ENCODE measurements around the gene TSHR.

DNA sequence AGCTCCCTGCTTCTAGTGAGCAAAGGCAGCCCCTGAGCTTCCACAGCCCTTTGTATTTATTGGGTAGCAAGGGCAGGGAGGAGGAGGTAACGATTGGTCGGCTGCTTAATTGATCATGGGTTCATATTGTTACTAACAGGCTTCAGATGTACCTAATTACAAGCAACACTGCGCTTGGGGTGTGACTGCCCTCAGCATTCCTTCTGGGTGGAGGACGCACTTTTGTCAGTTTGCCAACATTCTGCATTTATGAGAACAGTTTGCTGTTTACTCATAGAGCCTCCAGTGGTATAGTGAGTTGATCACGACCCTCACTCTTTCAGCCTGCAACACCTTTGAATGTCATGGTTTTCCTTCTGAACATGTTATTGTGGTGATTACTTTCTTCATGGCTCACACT is 9.6 kb downstream of the TSHR start:
- TF ChIP-seq TCF4 (CRISPR knock-in tag; IDR thresholded peaks at IDR 0.05; ENCODE audit: borderline replicate concordance) (no peak), ZNF70 (CRISPR knock-in tag; IDR thresholded peaks at IDR 0.05) (no peak), TOX (CRISPR knock-in tag; IDR thresholded peaks at IDR 0.05; ENCODE audit: borderline replicate concordance) (no peak), ZNF8 (CRISPR knock-in tag; IDR thresholded peaks at IDR 0.05) (no peak), ZFP3 (CRISPR knock-in tag; IDR thresholded peaks at IDR 0.05) (no peak)
- TF ChIP-seq, protein P1, sequence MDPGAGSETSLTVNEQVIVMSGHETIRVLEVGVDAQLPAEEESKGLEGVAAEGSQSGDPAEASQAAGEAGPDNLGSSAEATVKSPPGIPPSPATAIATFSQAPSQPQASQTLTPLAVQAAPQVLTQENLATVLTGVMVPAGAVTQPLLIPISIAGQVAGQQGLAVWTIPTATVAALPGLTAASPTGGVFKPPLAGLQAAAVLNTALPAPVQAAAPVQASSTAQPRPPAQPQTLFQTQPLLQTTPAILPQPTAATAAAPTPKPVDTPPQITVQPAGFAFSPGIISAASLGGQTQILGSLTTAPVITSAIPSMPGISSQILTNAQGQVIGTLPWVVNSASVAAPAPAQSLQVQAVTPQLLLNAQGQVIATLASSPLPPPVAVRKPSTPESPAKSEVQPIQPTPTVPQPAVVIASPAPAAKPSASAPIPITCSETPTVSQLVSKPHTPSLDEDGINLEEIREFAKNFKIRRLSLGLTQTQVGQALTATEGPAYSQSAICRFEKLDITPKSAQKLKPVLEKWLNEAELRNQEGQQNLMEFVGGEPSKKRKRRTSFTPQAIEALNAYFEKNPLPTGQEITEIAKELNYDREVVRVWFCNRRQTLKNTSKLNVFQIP (CRISPR knock-in tag; IDR thresholded peaks at IDR 0.05; ENCODE audit: borderline replicate concordance, low read depth), result no peak

Measured in SK-N-SH treated with all-trans-retinoic acid at 6 μM for 48 hours (cell line).